ENCODE results near the gene BTBD17. TPM values are rescaled to one million over a fixed set of nuclear protein-coding genes. Genes with fewer than 3 reads are reported as not detected.

BTBD17 gene
- polyA plus RNA-seq, 4 donors, result 0.07 to 0.40 (median 0.19) TPM; not detected in 1

GRCh38 chr17:74307984-74308773, 53.5 kb downstream of the BTBD17 start:
- no peak for DNase-seq (ENCODE audit: low read depth in 4 of 4, low spot score in 2 of 4)

Other genes starting within 250 kb of the BTBD17 start
- gene RPL38, start 158.2 kb downstream of the BTBD17 start, polyA plus RNA-seq (ENCODE audit: insufficient read length in 4 of 4), result 1,000 to 10,000 TPM; 1,120 to 1,451 (median 1,189) TPM
- 10 to 100 TPM; 16.9 to 19.0 (median 18.3) TPM for gene TTYH2, start 148.3 kb downstream of the BTBD17 start, polyA plus RNA-seq (ENCODE audit: insufficient read length in 4 of 4)
- gene DNAI2, start 87.6 kb downstream of the BTBD17 start, polyA plus RNA-seq (ENCODE audit: insufficient read length in 4 of 4), result under 1 TPM; 0.12 to 0.27 (median 0.16) TPM
- gene KIF19, start 35.6 kb downstream of the BTBD17 start, polyA plus RNA-seq (ENCODE audit: insufficient read length in 4 of 4), result 1 to 10 TPM in 3 of 4 donors, under 1 TPM in 1; 0.37 to 1.3 (median 1.1) TPM
- under 1 TPM in 3 of 4 donors, not detected in 1; 0.11 to 0.40 (median 0.18) TPM for gene GPR142, start 5.6 kb upstream of the BTBD17 start, polyA plus RNA-seq (ENCODE audit: insufficient read length in 4 of 4)
- gene GPRC5C, start 70.2 kb upstream of the BTBD17 start, polyA plus RNA-seq (ENCODE audit: insufficient read length in 4 of 4), result 100 to 1,000 TPM; 112 to 160 (median 138) TPM
- gene CD300A, start 104.8 kb upstream of the BTBD17 start, polyA plus RNA-seq (ENCODE audit: insufficient read length in 4 of 4), result 1 to 10 TPM; 1.0 to 1.4 (median 1.2) TPM
- under 1 TPM; 0.08 to 0.26 (median 0.14) TPM for gene CD300LB, start 169.6 kb upstream of the BTBD17 start, polyA plus RNA-seq (ENCODE audit: insufficient read length in 4 of 4)
- gene CD300C, start 184.2 kb upstream of the BTBD17 start, polyA plus RNA-seq (ENCODE audit: insufficient read length in 4 of 4), result under 1 TPM; 0.30 to 0.39 (median 0.31) TPM
- under 1 TPM in 1 of 4 donors, not detected in 3; 0.34 TPM for gene CD300H, start 205.6 kb upstream of the BTBD17 start, polyA plus RNA-seq (ENCODE audit: insufficient read length in 4 of 4)
- not detected for gene CD300LD, start 230.4 kb upstream of the BTBD17 start, polyA plus RNA-seq (ENCODE audit: insufficient read length in 4 of 4)

All from left renal cortex interstitium (tissue), 4 donors.